Upper lobe of left lung (tissue), 6 donors: Measurements from ENCODE around the gene PSD2. TPM values are rescaled to one million over a fixed set of nuclear protein-coding genes. Genes with fewer than 3 reads are reported as not detected.

Experiments
- ATAC-seq, 2 donors: fragments of 200-7000 bp; cut with Tn5 transposase; one replicate each; pipeline ENCODE4 v1.9.1; 2022; ENCODE audit warnings: mild to moderate bottlenecking in 2 of 2, moderate library complexity in 2 of 2; ENCODE audit not compliant: low FRiP score in 2 of 2
- DNase-seq, 2 donors: peaks; one replicate each; pipeline ENCODE4 v3.0.0-alpha.2; 2019 to 2020
- H3K27ac ChIP-seq, 4 donors: fragments of 200-600 bp; sonication (generic); one replicate each; pipeline ENCODE4 v1.5.1; 2016 to 2019
- H3K27me3 ChIP-seq, 4 donors: fragments of 200-600 bp; sonication (generic); one replicate each; pipeline ENCODE4 v1.5.1; 2017 to 2019
- H3K36me3 ChIP-seq, 4 donors: fragments of 200-600 bp; sonication (generic); one replicate each; pipeline ENCODE4 v1.5.1; 2016 to 2019
- H3K4me1 ChIP-seq, 4 donors: fragments of 200-600 bp; sonication (generic); one replicate each; pipeline ENCODE4 v1.5.1; 2018 to 2019
- H3K4me3 ChIP-seq, 4 donors: fragments of 200-600 bp; sonication (generic); one replicate each; pipeline ENCODE4 v1.5.1; 2017 to 2019; ENCODE audit warnings: mild to moderate bottlenecking in 2 of 4, moderate library complexity in 1 of 4
- H3K9me3 ChIP-seq, 4 donors: fragments of 200-600 bp; sonication (generic); one replicate each; pipeline ENCODE4 v1.5.1; 2018 to 2019
- EP300 ChIP-seq, 4 donors: sonication (generic); formaldehyde crosslinking; IDR thresholded peaks; one replicate each; pipeline ENCODE4 v1.5.1; 2017; ENCODE audit warnings: antibody characterized with exemption in 4 of 4, control low read depth in 2 of 4
- POLR2A ChIP-seq, 4 donors: fragments of 450-650 bp; IDR thresholded peaks; one replicate each; pipeline ENCODE4 v1.5.1; 2016 to 2017; ENCODE audit warnings: antibody characterized with exemption in 4 of 4, mild to moderate bottlenecking in 2 of 4
- POLR2AphosphoS5 ChIP-seq, 2 donors: sonication (generic); formaldehyde crosslinking; IDR thresholded peaks; one replicate each; pipeline ENCODE4 v1.5.1; 2017; ENCODE audit warnings: antibody characterized with exemption in 2 of 2
- WGBS, 2 donors: methylation state at CpG; one replicate each; pipeline ENCODE4 v1.1.5; 2017 to 2018; 5-methylcytosine and 5-hydroxymethylcytosine counted together
- total RNA-seq, 6 donors: library from RNA; depleted of rRNA in 4 of 6; stranded (reverse); fragments of >200 nt in 4 of 6; gene quantifications; one replicate each; pipeline versions ENCODE4 v1.1.0 to v1.2.1, GENCODE V29; 2016 to 2021
- TF ChIP-seq, protein P1 (sequence below), 6 experiments: fragments of 450-650 bp in 4 of 6; fragments of 200-600 bp in 2 of 6; sonication (generic) in 2 of 6; IDR thresholded peaks; one replicate each; pipeline ENCODE4 v1.5.1; 2016 to 2019; ENCODE audit warnings: antibody characterized with exemption in 6 of 6
- donor health status: DM: no; HTN: no; CAD: no; lungs with moderate emphysema.
- donor health status: DM: no; HTN: yes; CAD: no; lungs with severe emphysema.

PSD2 gene
- total RNA-seq, 6 donors from 2014 or later, result 0.10 to 0.15 (median 0.11) TPM; not detected in 3

DNA sequence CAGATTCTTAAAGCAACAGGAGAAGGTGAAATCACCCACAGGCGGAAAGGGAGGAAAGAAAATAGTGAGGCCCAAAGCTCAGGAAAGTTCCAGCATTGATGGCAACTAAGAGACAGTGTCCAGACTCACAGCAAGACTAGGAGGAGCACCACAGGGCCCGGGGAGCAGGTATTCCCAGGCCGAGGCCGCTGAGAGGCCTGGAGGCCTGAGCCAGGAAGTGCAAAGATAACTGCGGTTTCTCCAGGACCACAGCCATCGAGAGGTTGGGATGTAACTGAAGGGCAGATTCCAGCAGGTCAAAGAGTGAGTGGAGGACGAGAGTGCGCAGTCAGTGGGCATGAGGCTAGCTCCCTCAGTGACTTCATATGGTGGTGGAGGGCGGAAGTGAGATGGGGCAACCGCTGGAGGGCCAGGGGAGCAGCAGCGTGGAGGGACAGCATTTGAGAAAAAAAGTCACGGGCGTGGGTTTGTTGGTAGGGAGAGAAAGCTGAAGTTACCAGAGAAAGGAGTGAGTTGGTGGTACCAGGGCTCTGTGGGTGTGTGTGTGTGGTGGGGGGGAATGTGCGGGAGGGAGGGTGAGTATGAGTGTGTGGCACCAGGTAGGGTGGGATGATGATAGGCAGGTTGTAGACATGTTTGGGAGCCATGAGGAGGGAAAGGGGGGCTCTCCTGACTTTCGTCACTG lies 89.7 kb downstream of the PSD2 start:
- 90% methylated on average over 15 of the region's 15 CpGs for WGBS, 2 donors
- H3K27ac ChIP-seq, result no peak overlapping the region
- DNase-seq (peak in 1 of 2 donors; percentile 34), ATAC-seq (no peak)
- TF ChIP-seq EP300 (IDR thresholded peaks at IDR 0.05) (no peak), POLR2AphosphoS5 (IDR thresholded peaks at IDR 0.05) (no peak), POLR2A (IDR thresholded peaks at IDR 0.05) (no peak)
- TF ChIP-seq, protein P1, sequence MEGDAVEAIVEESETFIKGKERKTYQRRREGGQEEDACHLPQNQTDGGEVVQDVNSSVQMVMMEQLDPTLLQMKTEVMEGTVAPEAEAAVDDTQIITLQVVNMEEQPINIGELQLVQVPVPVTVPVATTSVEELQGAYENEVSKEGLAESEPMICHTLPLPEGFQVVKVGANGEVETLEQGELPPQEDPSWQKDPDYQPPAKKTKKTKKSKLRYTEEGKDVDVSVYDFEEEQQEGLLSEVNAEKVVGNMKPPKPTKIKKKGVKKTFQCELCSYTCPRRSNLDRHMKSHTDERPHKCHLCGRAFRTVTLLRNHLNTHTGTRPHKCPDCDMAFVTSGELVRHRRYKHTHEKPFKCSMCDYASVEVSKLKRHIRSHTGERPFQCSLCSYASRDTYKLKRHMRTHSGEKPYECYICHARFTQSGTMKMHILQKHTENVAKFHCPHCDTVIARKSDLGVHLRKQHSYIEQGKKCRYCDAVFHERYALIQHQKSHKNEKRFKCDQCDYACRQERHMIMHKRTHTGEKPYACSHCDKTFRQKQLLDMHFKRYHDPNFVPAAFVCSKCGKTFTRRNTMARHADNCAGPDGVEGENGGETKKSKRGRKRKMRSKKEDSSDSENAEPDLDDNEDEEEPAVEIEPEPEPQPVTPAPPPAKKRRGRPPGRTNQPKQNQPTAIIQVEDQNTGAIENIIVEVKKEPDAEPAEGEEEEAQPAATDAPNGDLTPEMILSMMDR (IDR thresholded peaks at IDR 0.05), result no peak
- peaks cover 0 to 10% (median 6%) of the 10 kb centered on the region in 4 donors for H3K4me1 ChIP-seq
- H3K36me3 ChIP-seq, result no peaks in the 10 kb centered on the region
- no peaks in the 10 kb centered on the region for H3K9me3 ChIP-seq
- no peaks in the 10 kb centered on the region for H3K27me3 ChIP-seq
- H3K4me3 ChIP-seq, result no peak overlapping the region

DNA sequence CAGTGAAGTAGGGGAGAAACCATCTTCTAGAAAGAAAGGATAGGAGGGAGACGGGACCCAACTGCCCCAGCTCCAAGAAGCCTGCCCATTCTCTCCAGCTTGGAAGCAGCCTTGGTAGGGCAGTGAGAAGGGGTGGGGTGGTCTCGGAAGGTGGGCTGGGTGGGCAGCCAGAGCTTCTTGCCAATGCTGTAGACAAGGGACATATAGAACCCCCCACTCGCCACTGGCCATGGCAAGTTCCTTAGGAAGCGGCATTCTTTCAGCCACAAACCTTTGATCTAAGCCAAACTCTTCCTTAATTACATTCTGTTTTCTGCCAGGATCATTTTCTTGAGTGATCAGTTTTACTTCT lies 90.2 kb downstream of the PSD2 start:
- H3K27me3 ChIP-seq, result no peaks in the 10 kb centered on the region
- H3K9me3 ChIP-seq, result no peaks in the 10 kb centered on the region
- no peaks in the 10 kb centered on the region for H3K36me3 ChIP-seq
- no peak for ATAC-seq
- H3K27ac ChIP-seq, result no peak overlapping the region
- TF ChIP-seq EP300 (IDR thresholded peaks at IDR 0.05), result no peak
- no peak for TF ChIP-seq POLR2A (IDR thresholded peaks at IDR 0.05)
- TF ChIP-seq, protein P1 (IDR thresholded peaks at IDR 0.05), result no peak
- TF ChIP-seq POLR2AphosphoS5 (IDR thresholded peaks at IDR 0.05), result no peak
- H3K4me3 ChIP-seq, result no peak overlapping the region
- WGBS, 2 donors, result 93% methylated on average over 4 of the region's 4 CpGs
- no peak for DNase-seq
- H3K4me1 ChIP-seq, result peaks cover 0 to 6% (median 2%) of the 10 kb centered on the region in 4 donors

DNA sequence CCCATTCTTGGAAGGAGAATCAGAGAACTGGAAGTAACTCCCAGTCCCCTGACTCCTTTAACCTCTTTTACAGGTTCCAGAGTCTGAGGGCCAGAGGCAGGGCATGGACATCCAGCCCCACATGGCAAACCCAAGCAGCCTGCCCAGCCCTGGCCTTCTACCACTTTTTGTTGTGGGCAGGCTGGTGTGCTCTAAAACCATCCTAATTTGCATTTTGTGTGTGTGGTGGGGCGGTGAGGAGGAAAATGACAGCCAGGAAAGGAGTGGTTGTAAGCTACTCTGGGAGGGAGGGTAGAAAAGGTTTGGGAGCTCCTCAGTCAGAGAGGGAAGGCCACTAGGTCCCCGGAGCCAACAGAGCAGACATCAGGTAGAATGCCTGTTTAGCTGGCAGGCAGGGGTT lies 90.6 kb downstream of the PSD2 start:
- no peak for TF ChIP-seq EP300 (IDR thresholded peaks at IDR 0.05)
- TF ChIP-seq POLR2AphosphoS5 (IDR thresholded peaks at IDR 0.05), result no peak
- TF ChIP-seq, protein P1 (IDR thresholded peaks at IDR 0.05), result no peak
- TF ChIP-seq POLR2A (IDR thresholded peaks at IDR 0.05), result no peak
- WGBS, 2 donors, result 80 to 84% methylated on average over 2 of the region's 2 CpGs

DNA sequence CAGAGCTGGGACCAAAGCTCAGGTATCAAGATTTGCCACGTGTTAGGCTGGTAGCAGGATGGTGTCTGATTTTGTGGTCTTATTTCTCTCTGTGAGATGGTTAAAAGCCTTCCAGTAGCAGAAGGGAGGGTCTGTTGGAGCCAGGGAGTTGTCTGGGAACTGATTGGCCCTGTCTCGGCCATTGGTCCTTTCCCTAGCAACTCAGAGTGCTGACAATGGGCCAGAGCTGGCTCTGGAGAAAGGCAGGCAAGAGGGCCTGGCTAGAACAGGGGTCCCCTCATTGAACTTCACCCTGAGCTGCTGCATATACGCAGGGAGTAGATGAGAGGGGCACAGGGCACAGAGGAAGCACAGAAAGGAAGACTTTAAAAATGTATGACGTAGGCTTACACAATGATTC lies 92.8 kb downstream of the PSD2 start:
- Histone ChIP-seq H3K27me3 (no peaks in the 10 kb centered on the region), H3K36me3 (no peaks in the 10 kb centered on the region), H3K4me1 (no peaks in the 10 kb centered on the region), H3K27ac (no peak overlapping the region), H3K9me3 (no peaks in the 10 kb centered on the region), H3K4me3 (no peak overlapping the region)
- no peak for TF ChIP-seq POLR2A (IDR thresholded peaks at IDR 0.05)
- TF ChIP-seq POLR2AphosphoS5 (IDR thresholded peaks at IDR 0.05), result no peak
- TF ChIP-seq, protein P1 (IDR thresholded peaks at IDR 0.05), result no peak
- no peak for TF ChIP-seq EP300 (IDR thresholded peaks at IDR 0.05)
- no peak for DNase-seq
- ATAC-seq, result no peak
- WGBS, 2 donors, result 74 to 90% methylated on average over 3 to 4 of the region's 4 CpGs

More for the DNA sequence above, 90.6 kb downstream of the PSD2 start:
- no peak overlapping the region for H3K4me3 ChIP-seq
- H3K27ac ChIP-seq, result no peak overlapping the region
- H3K4me1 ChIP-seq, result peaks cover 0 to 2% (median 0%) of the 10 kb centered on the region in 4 donors
- ATAC-seq (no peak), DNase-seq (no peak)
- no peaks in the 10 kb centered on the region for H3K9me3 ChIP-seq
- H3K36me3 ChIP-seq, result no peaks in the 10 kb centered on the region
- H3K27me3 ChIP-seq, result no peaks in the 10 kb centered on the region

DNA sequence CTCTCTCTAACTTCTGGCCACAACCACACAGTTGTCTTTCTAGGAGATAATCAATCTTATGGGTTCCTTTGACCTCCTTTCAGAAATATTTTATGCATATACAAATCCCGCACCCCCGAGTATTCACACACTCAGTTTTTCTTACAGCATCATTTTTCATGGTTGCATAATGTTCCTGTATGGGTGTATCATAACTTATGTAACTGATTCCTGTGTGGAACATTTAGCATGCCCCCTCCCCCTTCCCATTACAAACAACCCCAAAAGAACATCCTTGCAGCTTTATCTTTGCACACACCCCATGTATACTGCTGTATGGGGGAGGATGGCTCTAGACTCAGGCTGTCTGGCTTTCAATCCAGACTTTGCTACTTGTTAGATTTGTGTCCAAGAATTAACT lies 93.8 kb downstream of the PSD2 start:
- no peak overlapping the region for H3K4me3 ChIP-seq
- ATAC-seq, result no peak
- H3K4me1 ChIP-seq, result no peaks in the 10 kb centered on the region
- 85 to 91% methylated on average over 2 of the region's 2 CpGs for WGBS, 2 donors
- TF ChIP-seq POLR2A (IDR thresholded peaks at IDR 0.05) (no peak), EP300 (IDR thresholded peaks at IDR 0.05) (no peak), POLR2AphosphoS5 (IDR thresholded peaks at IDR 0.05) (no peak)
- TF ChIP-seq, protein P1 (IDR thresholded peaks at IDR 0.05), result no peak
- no peak overlapping the region for H3K27ac ChIP-seq
- no peaks in the 10 kb centered on the region for H3K27me3 ChIP-seq
- H3K9me3 ChIP-seq, result no peaks in the 10 kb centered on the region
- no peaks in the 10 kb centered on the region for H3K36me3 ChIP-seq
- no peak for DNase-seq
